ENCODE results near the gene SAMD3.

DNA sequence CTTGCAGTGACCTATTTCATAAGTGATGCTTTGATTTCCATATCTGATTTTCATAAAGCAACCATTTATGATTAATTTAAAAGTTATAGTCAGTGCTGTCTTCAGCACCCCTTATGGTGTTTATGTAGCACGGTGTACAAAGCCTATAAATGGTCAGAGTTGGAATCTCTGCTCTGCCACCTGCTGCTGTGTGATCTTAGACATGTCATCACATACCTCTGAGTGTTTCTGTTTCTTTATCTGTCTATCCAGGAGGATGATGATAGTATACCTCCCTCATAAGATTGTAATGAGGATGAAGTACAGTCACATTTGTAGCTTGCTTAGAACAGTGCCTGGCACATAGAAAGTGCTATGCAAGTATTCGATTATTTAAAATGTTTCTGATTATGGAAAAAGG, 100.5 kb downstream of the SAMD3 start:
- TF ChIP-seq, protein P1, sequence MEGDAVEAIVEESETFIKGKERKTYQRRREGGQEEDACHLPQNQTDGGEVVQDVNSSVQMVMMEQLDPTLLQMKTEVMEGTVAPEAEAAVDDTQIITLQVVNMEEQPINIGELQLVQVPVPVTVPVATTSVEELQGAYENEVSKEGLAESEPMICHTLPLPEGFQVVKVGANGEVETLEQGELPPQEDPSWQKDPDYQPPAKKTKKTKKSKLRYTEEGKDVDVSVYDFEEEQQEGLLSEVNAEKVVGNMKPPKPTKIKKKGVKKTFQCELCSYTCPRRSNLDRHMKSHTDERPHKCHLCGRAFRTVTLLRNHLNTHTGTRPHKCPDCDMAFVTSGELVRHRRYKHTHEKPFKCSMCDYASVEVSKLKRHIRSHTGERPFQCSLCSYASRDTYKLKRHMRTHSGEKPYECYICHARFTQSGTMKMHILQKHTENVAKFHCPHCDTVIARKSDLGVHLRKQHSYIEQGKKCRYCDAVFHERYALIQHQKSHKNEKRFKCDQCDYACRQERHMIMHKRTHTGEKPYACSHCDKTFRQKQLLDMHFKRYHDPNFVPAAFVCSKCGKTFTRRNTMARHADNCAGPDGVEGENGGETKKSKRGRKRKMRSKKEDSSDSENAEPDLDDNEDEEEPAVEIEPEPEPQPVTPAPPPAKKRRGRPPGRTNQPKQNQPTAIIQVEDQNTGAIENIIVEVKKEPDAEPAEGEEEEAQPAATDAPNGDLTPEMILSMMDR (IDR thresholded peaks at IDR 0.05; ENCODE audit: control extremely low read depth in 1 of 3, insufficient read depth in 1 of 3, low read depth in 1 of 3, low read length in 3 of 3), result no peak
- TF ChIP-seq CREB1 (IDR thresholded peaks at IDR 0.05) (no peak), NRF1 (IDR thresholded peaks at IDR 0.05; ENCODE audit: low read depth, low read length) (no peak), HDAC6 (IDR thresholded peaks at IDR 0.05; ENCODE audit: low read depth, low read length) (no peak), ZNF274 (IDR thresholded peaks at IDR 0.05; ENCODE audit: borderline replicate concordance, extremely low read depth, low read length) (no peak), MAX (IDR thresholded peaks at IDR 0.05) (no peak), YY1 (IDR thresholded peaks at IDR 0.05; ENCODE audit: low read depth, low read length) (no peak), SUZ12 (IDR thresholded peaks at IDR 0.05; ENCODE audit: low read length) (no peak), CBX5 (IDR thresholded peaks at IDR 0.05; ENCODE audit: low read depth, low read length) (no peak), TAF1 (IDR thresholded peaks at IDR 0.05; ENCODE audit: low read depth, low read length) (no peak)

Measured in H1 (cell line).